C4-2B (cell line): ENCODE data around the gene NFYC.

Experiments
- H3K27ac ChIP-seq: fragments of 450-650 bp; 2 replicates; pipeline ENCODE4 v1.5.1; 2017
- CTCF ChIP-seq: fragments of 450-650 bp; conservative IDR thresholded peaks from 2 replicates; pipeline ENCODE4 v1.5.1; 2017; ENCODE audit warnings: mild to moderate bottlenecking
- ZFX ChIP-seq: fragments of 450-650 bp; IDR thresholded peaks from 2 replicates; pipeline ENCODE4 v1.6.1; 2017

The NFYC gene

GRCh38 chr1:40808444-40808843, 116.9 kb downstream of the NFYC start:
- no peak for TF ChIP-seq CTCF
- no peak for TF ChIP-seq ZFX
- H3K27ac ChIP-seq: no peak overlapping the region

GRCh38 chr1:40808909-40809308, 117.4 kb downstream of the NFYC start:
- TF ChIP-seq ZFX: no peak
- no peak for TF ChIP-seq CTCF
- no peak overlapping the region for H3K27ac ChIP-seq

DNA sequence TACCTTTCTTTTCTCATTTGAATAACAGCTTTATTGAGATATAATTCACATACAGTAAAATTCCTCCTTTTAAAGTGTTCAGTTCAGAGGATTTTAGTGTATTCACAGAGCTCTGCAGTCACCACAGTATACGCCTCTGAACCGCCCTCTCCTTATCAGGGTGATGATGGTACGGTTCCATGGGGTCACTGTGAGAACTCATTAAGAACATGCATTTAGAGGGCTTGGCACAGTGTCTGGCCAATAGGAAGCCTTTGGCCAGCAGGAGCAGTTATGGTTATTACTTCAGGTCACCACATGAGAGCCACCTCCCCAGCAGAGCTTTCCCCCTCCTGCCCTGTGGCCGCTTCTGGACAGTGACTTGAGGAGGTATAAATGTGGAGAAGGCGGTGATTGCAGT, 119.4 kb downstream of the NFYC start:
- no peak overlapping the region for H3K27ac ChIP-seq
- TF ChIP-seq CTCF (no peak), ZFX (no peak)

- no peak for TF ChIP-seq CTCF
- no peak for TF ChIP-seq ZFX
- H3K27ac ChIP-seq: no peak overlapping the region
Measured at GRCh38 chr1:40815420-40815819, 123.9 kb downstream of the NFYC start.

DNA sequence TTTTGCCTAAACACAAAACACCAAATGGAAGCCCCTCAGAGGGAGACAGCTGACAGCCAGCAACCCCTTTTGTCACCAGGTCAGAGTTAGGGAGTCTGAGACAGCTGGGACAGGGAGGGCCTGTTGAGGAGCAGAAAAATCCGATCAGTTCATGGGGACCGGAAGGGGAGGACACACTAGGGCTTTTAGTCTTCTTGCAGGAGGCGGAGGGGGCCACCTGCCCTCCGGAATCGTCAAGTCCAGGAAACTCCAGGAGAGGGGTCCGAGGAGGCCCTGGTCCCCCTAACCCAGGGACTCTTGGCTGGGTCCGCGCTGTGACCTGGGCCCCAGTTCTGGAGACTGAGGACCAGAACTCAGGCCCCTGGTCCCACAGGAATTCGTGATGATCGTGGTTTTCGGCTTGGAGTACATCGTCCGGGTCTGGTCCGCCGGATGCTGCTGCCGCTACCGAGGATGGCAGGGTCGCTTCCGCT, 126.3 kb downstream of the NFYC start:
- no peak overlapping the region for H3K27ac ChIP-seq
- TF ChIP-seq ZFX: no peak
- no peak for TF ChIP-seq CTCF

DNA sequence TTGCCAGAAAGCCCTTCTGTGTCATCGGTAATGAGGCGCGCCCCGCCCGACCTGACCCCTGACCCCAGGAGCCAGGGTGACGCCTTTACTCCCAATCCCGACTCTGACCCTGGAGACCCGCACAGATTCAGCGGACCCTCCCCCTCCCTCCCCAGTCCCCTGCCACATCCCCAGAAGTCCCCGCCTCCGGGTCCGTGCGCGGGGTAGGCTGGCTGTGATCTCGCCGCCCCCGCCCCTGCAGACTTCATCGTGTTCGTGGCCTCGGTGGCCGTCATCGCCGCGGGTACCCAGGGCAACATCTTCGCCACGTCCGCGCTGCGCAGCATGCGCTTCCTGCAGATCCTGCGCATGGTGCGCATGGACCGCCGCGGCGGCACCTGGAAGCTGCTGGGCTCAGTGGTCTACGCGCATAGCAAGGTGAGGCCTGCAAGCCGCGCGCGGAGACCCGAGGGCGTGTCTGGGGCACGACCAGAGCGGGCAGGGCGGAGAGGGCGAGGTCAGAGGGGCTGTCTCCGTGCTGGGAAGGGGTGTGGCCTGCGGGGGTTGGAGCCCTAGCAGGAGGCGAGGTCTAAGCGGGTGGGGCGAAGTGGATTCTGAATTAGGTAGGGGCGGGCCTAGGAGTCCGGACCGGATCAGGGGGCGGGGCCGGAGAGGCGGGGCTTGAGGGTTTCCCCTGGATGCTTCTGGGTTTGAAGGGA, 126.9 kb downstream of the NFYC start:
- TF ChIP-seq CTCF: no peak
- no peak for TF ChIP-seq ZFX
- H3K27ac ChIP-seq: no peak overlapping the region

GRCh38 chr1:40819101-40819500, 127.6 kb downstream of the NFYC start:
- TF ChIP-seq CTCF: no peak
- TF ChIP-seq ZFX: no peak

More at GRCh38 chr1:40819101-40819500, 127.6 kb downstream of the NFYC start:
- H3K27ac ChIP-seq: no peak overlapping the region
